Smooth muscle cell (in vitro differentiated cells): ENCODE results near the gene AMER3. TPM values are rescaled to one million over a fixed set of nuclear protein-coding genes. Genes with fewer than 3 reads are reported as not detected.

Experiments
- DNase-seq: peaks from one replicate; lab custom pipeline; 2025; ENCODE audit not compliant: unreplicated experiment; lab: John Stamatoyannopoulos, UW
- H2AFZ ChIP-seq: fragments of 200-600 bp; sonication (generic); 2 replicates; pipeline ENCODE4 v1.6.0; 2016; ENCODE audit warnings: antibody characterized with exemption, low read depth, mild to moderate bottlenecking
- H3F3A ChIP-seq: fragments of 200-600 bp; sonication (generic); 2 replicates; pipeline ENCODE4 v1.6.0; 2017; ENCODE audit warnings: antibody characterized with exemption, low read depth
- H3K27ac ChIP-seq: fragments of 200-600 bp; sonication (generic); 2 replicates; pipeline ENCODE4 v1.5.1; 2016; ENCODE audit warnings: low read depth, mild to moderate bottlenecking
- H3K27me3 ChIP-seq: fragments of 200-600 bp; sonication (generic); 2 replicates; pipeline ENCODE4 v1.6.1; 2016; ENCODE audit warnings: low read depth, mild to moderate bottlenecking
- H3K36me3 ChIP-seq: fragments of 200-600 bp; sonication (generic); 2 replicates; pipeline ENCODE4 v1.5.1; 2016; ENCODE audit warnings: low read depth
- H3K4me1 ChIP-seq: fragments of 200-600 bp; sonication (generic); 2 replicates; pipeline ENCODE4 v1.5.1; 2016; ENCODE audit warnings: low read depth
- H3K4me2 ChIP-seq: fragments of 200-600 bp; sonication (generic); 2 replicates; pipeline ENCODE4 v1.6.0; 2016; ENCODE audit warnings: mild to moderate bottlenecking
- H3K4me3 ChIP-seq: fragments of 200-600 bp; sonication (generic); 2 replicates; pipeline ENCODE4 v1.5.1; 2016; ENCODE audit warnings: mild to moderate bottlenecking
- H3K79me2 ChIP-seq: fragments of 200-600 bp; sonication (generic); 2 replicates; pipeline ENCODE4 v1.6.0; 2016; ENCODE audit warnings: low read depth, mild to moderate bottlenecking
- H3K9ac ChIP-seq: fragments of 200-600 bp; sonication (generic); 2 replicates; pipeline ENCODE4 v1.6.0; 2016; ENCODE audit warnings: low read depth
- H3K9me3 ChIP-seq: fragments of 200-600 bp; sonication (generic); replicated peaks from 2 replicates; pipeline ENCODE4 v1.5.1; 2016; ENCODE audit warnings: low read depth
- H4K20me1 ChIP-seq: fragments of 200-600 bp; sonication (generic); 2 replicates; pipeline ENCODE4 v1.6.0; 2016; ENCODE audit warnings: low read depth
- WGBS: methylation state at CpG from one replicate; pipeline ENCODE4 v1.1.7; 2016; ENCODE audit warnings: low lambda C conversion rate; 5-methylcytosine and 5-hydroxymethylcytosine counted together
- polyA plus RNA-seq: library from polyadenylated mRNA; unstranded; fragments of >200 nt; fragmentation: Nextera tagmentation; extraction: Ambion mirVana; gene quantifications from 2 replicates; pipeline ENCODE4 v1.2.1, GENCODE V29; 2016
- total RNA-seq: library from RNA; depleted of rRNA; stranded (reverse); fragments of >200 nt; gene quantifications from 2 replicates; pipeline ENCODE4 v1.2.3, GENCODE V29; 2014
- TF ChIP-seq, protein P1 (sequence below): fragments of 200-600 bp; sonication (generic); IDR thresholded peaks from 2 replicates; pipeline ENCODE4 v1.5.1; 2017; ENCODE audit warnings: borderline replicate concordance, mild to moderate bottlenecking, antibody characterized with exemption; ENCODE audit not compliant: insufficient read depth, poor library complexity, severe bottlenecking

AMER3 gene
- total and polyA plus RNA-seq, 2 experiments from 2014 or later, result not detected

DNA sequence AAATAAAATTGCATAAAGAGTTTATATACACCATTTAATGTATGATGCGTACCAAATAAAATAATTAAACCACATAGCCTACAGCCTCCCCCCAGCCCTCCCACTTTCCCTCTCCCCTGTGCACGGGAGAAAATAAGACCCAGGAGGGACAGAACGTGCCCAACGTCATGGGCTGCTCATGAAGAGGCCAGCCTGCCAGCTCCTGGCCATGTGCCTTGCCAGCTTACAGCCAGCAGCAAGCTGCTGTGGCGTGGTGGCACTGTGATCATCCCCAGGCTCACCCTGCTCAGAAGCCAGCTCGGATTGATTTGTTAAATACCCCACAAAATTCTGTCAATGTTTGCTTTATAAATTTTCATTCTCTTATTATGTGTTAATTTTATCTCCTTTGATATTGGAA is 18.9 kb upstream of the AMER3 start:
- WGBS, result 90% methylated on average over 6 of the region's 6 CpGs
- Histone ChIP-seq H3K79me2 (no peaks in the 10 kb centered on the region), H3K9me3 (no peaks in the 10 kb centered on the region), H3K27me3 (no peaks in the 10 kb centered on the region), H3K9ac (no peak overlapping the region), H3K4me1 (no peaks in the 10 kb centered on the region), H3K36me3 (no peaks in the 10 kb centered on the region), H3K27ac (no peak overlapping the region), H3F3A (no peaks in the 10 kb centered on the region), H2AFZ (no peak overlapping the region), H4K20me1 (no peaks in the 10 kb centered on the region), H3K4me3 (no peak overlapping the region), H3K4me2 (no peak overlapping the region)
- no peak for DNase-seq
- TF ChIP-seq, protein P1, sequence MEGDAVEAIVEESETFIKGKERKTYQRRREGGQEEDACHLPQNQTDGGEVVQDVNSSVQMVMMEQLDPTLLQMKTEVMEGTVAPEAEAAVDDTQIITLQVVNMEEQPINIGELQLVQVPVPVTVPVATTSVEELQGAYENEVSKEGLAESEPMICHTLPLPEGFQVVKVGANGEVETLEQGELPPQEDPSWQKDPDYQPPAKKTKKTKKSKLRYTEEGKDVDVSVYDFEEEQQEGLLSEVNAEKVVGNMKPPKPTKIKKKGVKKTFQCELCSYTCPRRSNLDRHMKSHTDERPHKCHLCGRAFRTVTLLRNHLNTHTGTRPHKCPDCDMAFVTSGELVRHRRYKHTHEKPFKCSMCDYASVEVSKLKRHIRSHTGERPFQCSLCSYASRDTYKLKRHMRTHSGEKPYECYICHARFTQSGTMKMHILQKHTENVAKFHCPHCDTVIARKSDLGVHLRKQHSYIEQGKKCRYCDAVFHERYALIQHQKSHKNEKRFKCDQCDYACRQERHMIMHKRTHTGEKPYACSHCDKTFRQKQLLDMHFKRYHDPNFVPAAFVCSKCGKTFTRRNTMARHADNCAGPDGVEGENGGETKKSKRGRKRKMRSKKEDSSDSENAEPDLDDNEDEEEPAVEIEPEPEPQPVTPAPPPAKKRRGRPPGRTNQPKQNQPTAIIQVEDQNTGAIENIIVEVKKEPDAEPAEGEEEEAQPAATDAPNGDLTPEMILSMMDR, result no peak

DNA sequence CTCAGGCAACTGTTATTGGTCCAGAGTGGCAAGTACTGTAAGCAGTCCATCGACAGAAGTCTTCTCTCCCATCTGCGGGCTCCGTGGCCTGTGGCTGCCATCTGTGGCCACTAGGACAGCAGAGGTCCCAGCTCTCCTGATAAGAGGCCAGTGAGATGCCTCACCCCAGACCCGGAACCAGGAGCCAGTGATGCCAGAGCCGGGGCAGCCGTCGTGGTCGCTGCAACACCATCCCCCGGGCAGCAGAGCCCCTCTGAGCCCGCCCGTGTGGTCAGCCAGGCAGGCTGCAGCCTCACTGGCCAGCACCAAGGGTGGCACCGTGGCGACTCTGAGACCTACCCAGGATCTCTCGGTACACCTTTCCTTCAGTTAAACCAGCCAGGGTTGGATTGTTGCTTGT is 17.7 kb upstream of the AMER3 start:
- Histone ChIP-seq H2AFZ (no peak overlapping the region), H3K27me3 (no peaks in the 10 kb centered on the region), H3K27ac (no peak overlapping the region), H3K9ac (no peak overlapping the region), H3F3A (no peaks in the 10 kb centered on the region), H4K20me1 (no peaks in the 10 kb centered on the region), H3K4me1 (no peaks in the 10 kb centered on the region), H3K4me3 (no peak overlapping the region), H3K36me3 (no peaks in the 10 kb centered on the region), H3K9me3 (no peaks in the 10 kb centered on the region), H3K79me2 (no peaks in the 10 kb centered on the region), H3K4me2 (no peak overlapping the region)
- WGBS, result 95% methylated on average over 14 of the region's 14 CpGs
- TF ChIP-seq, protein P1, result no peak
- no peak for DNase-seq

DNA sequence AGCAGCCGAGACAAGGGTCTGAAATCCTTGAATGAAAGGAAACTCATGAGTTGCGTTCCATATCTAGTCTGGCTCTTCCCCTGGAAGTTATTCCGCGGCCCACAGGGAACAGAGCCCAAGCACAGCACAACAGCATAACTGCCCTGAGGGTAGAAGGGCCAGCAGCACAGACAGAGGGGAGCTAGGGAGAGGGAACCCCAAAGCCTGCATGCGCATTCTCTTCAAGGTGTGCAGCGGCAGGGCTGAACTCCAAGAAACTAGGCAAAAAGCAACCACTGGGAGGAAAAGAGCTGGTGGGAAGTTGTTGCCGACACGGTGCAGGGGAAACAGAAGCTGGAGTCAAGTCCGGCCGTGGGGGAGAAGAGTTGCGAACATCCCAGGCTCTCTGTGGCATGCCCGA is 14.7 kb upstream of the AMER3 start:
- Histone ChIP-seq H3K27me3 (no peaks in the 10 kb centered on the region), H2AFZ (no peak overlapping the region), H3K9ac (no peak overlapping the region), H4K20me1 (no peaks in the 10 kb centered on the region), H3K4me3 (no peak overlapping the region), H3K79me2 (no peaks in the 10 kb centered on the region), H3F3A (no peaks in the 10 kb centered on the region), H3K27ac (no peak overlapping the region), H3K4me2 (no peak overlapping the region), H3K36me3 (no peaks in the 10 kb centered on the region), H3K4me1 (no peaks in the 10 kb centered on the region), H3K9me3 (no peaks in the 10 kb centered on the region)
- 90% methylated on average over 12 of the region's 12 CpGs for WGBS
- DNase-seq, result no peak
- TF ChIP-seq, protein P1, result no peak

DNA sequence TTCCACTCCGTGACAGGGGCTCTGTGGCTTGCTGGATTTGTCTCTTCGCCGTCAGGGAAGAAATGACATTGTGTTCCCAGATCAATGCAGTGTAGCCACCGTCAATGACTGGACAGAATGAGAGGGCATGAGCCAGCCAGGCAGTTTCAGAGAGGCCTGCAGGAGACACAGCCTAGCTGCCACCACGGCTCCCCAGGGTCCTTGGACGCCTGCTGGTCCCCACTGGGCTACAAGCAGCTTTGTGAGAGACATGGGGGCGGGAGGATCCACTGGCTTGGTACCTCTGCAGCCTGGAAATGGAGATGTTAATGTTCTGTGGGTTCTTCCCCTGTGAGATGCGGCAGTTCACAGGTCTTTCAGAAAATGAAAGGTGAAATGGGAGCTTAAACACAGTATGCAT is 12.1 kb upstream of the AMER3 start:
- H2AFZ ChIP-seq, result no peak overlapping the region
- H3K27me3 ChIP-seq, result no peaks in the 10 kb centered on the region
- 92% methylated on average over 8 of the region's 8 CpGs for WGBS
- H3K79me2 ChIP-seq, result no peaks in the 10 kb centered on the region
- TF ChIP-seq, protein P1, result no peak
- no peaks in the 10 kb centered on the region for H3F3A ChIP-seq
- no peaks in the 10 kb centered on the region for H4K20me1 ChIP-seq
- H3K4me3 ChIP-seq, result no peak overlapping the region
- no peak overlapping the region for H3K4me2 ChIP-seq
- H3K36me3 ChIP-seq, result no peaks in the 10 kb centered on the region
- H3K4me1 ChIP-seq, result no peaks in the 10 kb centered on the region
- H3K27ac ChIP-seq, result no peak overlapping the region
- no peak for DNase-seq
- no peak overlapping the region for H3K9ac ChIP-seq
- no peaks in the 10 kb centered on the region for H3K9me3 ChIP-seq
